Frontal cortex (tissue), 4 donors: Measurements from ENCODE around the gene CECR2. TPM values are rescaled to one million over a fixed set of nuclear protein-coding genes. Genes with fewer than 3 reads are reported as not detected.

ENCODE experiments used
- DNase-seq, 2 donors: peaks; one replicate each; pipeline ENCODE4 v3.0.0; 2012; ENCODE audit warnings: low spot score in 2 of 2
- FAIRE-seq: peaks from 2 replicates; lab custom pipeline; 2012; peaks lifted over from hg19 to GRCh38; lab: Jason Lieb, UNC
- total RNA-seq: library from RNA; depleted of rRNA; stranded (reverse); fragments of >200 nt; gene quantifications from one replicate; pipeline ENCODE4 v1.2.3, GENCODE V29; 2014
- donor health status: control.
- donor health status: control.
- donor health status: control.

The CECR2 gene
- total RNA-seq = 2.9 TPM

GRCh38 chr22:17369439-17370025 is at the start of gene CECR2:
CECR2 (plus strand) TSS chr22:17369460; CDS start chr22:17369784, 324 bp downstream.
- DNase-seq = peak; percentile 65 to 81
- no peak for FAIRE-seq

GRCh38 chr22:17319546-17319945 is 49.7 kb upstream of the CECR2 start:
- no peak for FAIRE-seq
- no peak for DNase-seq

GRCh38 chr22:17322511-17322910 is 46.7 kb upstream of the CECR2 start:
- DNase-seq = no peak
- no peak for FAIRE-seq

- DNase-seq (no peak), FAIRE-seq (no peak)
Measured at GRCh38 chr22:17331690-17332089, 37.6 kb upstream of the CECR2 start.

GRCh38 chr22:17332109-17332800 is 37.0 kb upstream of the CECR2 start:
- DNase-seq = no peak
- FAIRE-seq = no peak

GRCh38 chr22:17334059-17334458 is 35.2 kb upstream of the CECR2 start:
- DNase-seq = no peak
- FAIRE-seq = no peak

- FAIRE-seq (no peak), DNase-seq (no peak)
Measured at GRCh38 chr22:17334983-17335382, 34.3 kb upstream of the CECR2 start.

- no peak for FAIRE-seq
- DNase-seq = no peak
Measured at GRCh38 chr22:17336061-17336460, 33.2 kb upstream of the CECR2 start.

- DNase-seq = no peak
Measured at GRCh38 chr22:17337639-17338038, 31.6 kb upstream of the CECR2 start.

GRCh38 chr22:17339095-17339693 is 30.1 kb upstream of the CECR2 start:
- DNase-seq (no peak), FAIRE-seq (no peak)

More at GRCh38 chr22:17337639-17338038, 31.6 kb upstream of the CECR2 start:
- no peak for FAIRE-seq

- no peak for DNase-seq
- no peak for FAIRE-seq
Measured at GRCh38 chr22:17342361-17342760, 26.9 kb upstream of the CECR2 start.

- DNase-seq (no peak), FAIRE-seq (no peak)
Measured at GRCh38 chr22:17343766-17344165, 25.5 kb upstream of the CECR2 start.

GRCh38 chr22:17346578-17346977 is 22.7 kb upstream of the CECR2 start:
- DNase-seq (no peak), FAIRE-seq (no peak)

GRCh38 chr22:17347724-17348123 is 21.5 kb upstream of the CECR2 start:
- FAIRE-seq (no peak), DNase-seq (no peak)

- no peak for DNase-seq
- no peak for FAIRE-seq
Measured at GRCh38 chr22:17348464-17349103, 20.7 kb upstream of the CECR2 start.

- FAIRE-seq = no peak
- DNase-seq = no peak
Measured at GRCh38 chr22:17349172-17349571, 20.1 kb upstream of the CECR2 start.

- FAIRE-seq = no peak
- no peak for DNase-seq
Measured at GRCh38 chr22:17350292-17350691, 19.0 kb upstream of the CECR2 start.

GRCh38 chr22:17352798-17353197 is 16.5 kb upstream of the CECR2 start:
- FAIRE-seq (no peak), DNase-seq (no peak)

- DNase-seq (no peak), FAIRE-seq (no peak)
Measured at GRCh38 chr22:17357688-17358087, 11.6 kb upstream of the CECR2 start.

GRCh38 chr22:17358415-17358814 is 10.8 kb upstream of the CECR2 start:
- DNase-seq = no peak
- FAIRE-seq = no peak

- DNase-seq (no peak), FAIRE-seq (no peak)
Measured at GRCh38 chr22:17359501-17359900, 9.8 kb upstream of the CECR2 start.
